Measurements from ENCODE around the gene SIRT6. TPM values are rescaled to one million over a fixed set of nuclear protein-coding genes. Genes with fewer than 3 reads are reported as not detected.

Gene SIRT6
- total and polyA plus RNA-seq, 10 of the 15 experiments (the other 5 are each of a cell fraction or from before 2014, with no cell fraction given): 1.3 to 49.6 (median 24.2) TPM

DNA sequence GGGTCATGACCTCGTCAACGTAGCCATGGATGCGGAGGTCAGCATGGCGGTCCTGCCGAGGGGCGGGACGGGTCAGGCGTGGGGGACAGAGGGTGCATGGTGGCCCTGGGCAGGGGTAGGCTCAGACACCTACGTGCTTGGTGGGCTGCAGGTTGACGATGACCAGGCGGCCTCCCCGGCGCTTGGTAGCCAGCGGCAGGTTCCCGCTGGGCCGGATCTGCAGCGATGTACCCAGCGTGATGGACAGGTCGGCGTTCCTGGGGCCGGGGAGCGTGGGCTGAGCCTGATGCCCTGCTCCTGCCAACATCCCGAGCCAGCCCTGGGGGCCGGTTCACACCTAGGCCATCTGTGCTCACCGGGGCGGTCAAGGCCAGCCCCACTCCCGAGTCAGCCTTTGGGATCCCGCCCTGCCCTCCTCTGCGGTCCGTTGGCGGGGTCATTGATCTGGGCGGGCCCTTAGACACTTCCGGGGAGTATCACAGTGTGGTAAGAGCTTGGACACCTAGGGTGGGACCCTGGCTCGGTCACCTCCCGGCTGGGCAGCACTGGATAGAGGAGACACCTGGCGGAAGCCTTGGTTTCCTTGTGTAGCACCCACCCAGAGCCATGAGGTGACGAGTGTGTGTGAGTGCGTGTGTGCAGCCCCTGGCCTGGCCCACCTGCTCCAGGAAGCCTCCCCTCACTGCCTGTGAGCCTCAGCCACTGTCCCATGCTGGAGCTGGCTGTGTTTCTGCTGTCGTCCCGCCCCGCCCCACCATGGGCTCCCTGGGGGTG is 7.3 kb downstream of the SIRT6 start:
- no peak overlapping the region for H3K4me3 ChIP-seq
- WGBS (ENCODE audit: insufficient coverage, insufficient replicate concordance, low lambda C conversion rate, missing lambda C conversion rate): 88% methylated on average over 38 of the region's 41 CpGs
- no peaks in the 10 kb centered on the region for H3K9me3 ChIP-seq (replicated peaks; ENCODE audit: control insufficient read depth, insufficient read depth, low read length)
- SMC1A ChIA-PET (ENCODE audit: uncharacterized antibody, unreplicated experiment): no interaction called here
- CTCF ChIA-PET: no interaction called here
- H3K79me2 ChIP-seq (ENCODE audit: control insufficient read depth, insufficient read depth, low read length): no peaks in the 10 kb centered on the region; the same call in 1 of the 2 replicates
- no peak overlapping the region for H2AFZ ChIP-seq (ENCODE audit: control insufficient read depth, low read depth, low read length)
- TF ChIP-seq POLR2A (IDR thresholded peaks at IDR 0.05; ENCODE audit: low read depth, low read length) (peak; percentile 14; the same call in 1 of the 2 replicates), CHD4 (IDR thresholded peaks at IDR 0.05) (no peak)
- in situ Hi-C loops (cut with MboI): no loop called here
- no peaks in the 10 kb centered on the region; the same call in 1 of the 2 replicates for H3K4me1 ChIP-seq (ENCODE audit: control insufficient read depth, insufficient read depth, low read length)
- no peaks in the 10 kb centered on the region for H4K20me1 ChIP-seq (ENCODE audit: control insufficient read depth, insufficient read depth)
- H3K4me2 ChIP-seq (ENCODE audit: control insufficient read depth, insufficient read depth): no peak overlapping the region
- H3K27ac ChIP-seq (ENCODE audit: control insufficient read depth, insufficient read depth): no peak overlapping the region
- DNase-seq (ENCODE audit: low read depth, low spot score): no peak
- peaks cover 0 to 4% of the 10 kb centered on the region in 2 experiments; a peak in 2 of 4 replicates for H3K36me3 ChIP-seq (ENCODE audit: control insufficient read depth in 2 of 2, insufficient read depth in 2 of 2, low read length in 1 of 2)
- RAD21 ChIA-PET (ENCODE audit: unreplicated experiment): no interaction called here
- FAIRE-seq: no peak
- no peak for ATAC-seq
- H3K9ac ChIP-seq (ENCODE audit: control insufficient read depth, insufficient read depth, low read length): no peak overlapping the region
- no TSS peak for BruUV-seq (replicated peaks)
- intact Hi-C loops (cut with micrococcal nuclease; ENCODE audit: unreplicated experiment): no loop called here
- H3K27me3 ChIP-seq (replicated peaks in 1 of 2; ENCODE audit: control insufficient read depth in 2 of 2, insufficient read depth in 2 of 2, low read length in 1 of 2): no peaks in the 10 kb centered on the region
- POLR2A ChIA-PET: no interaction called here

- H2AFZ ChIP-seq (ENCODE audit: control insufficient read depth, low read depth, low read length): no peak overlapping the region
- FAIRE-seq (no peak), ATAC-seq (no peak), DNase-seq (ENCODE audit: low read depth, low spot score) (no peak)
- TF ChIP-seq RUNX3 (IDR thresholded peaks at IDR 0.05; ENCODE audit: low read length) (no peak), ZSCAN29 (IDR thresholded peaks at IDR 0.05) (no peak), ETV6 (conservative IDR thresholded peaks at IDR 0.05 in 1 of 2, IDR thresholded peaks at IDR 0.05 in 1 of 2; ENCODE audit: borderline replicate concordance in 1 of 2, low read depth in 1 of 2) (no peak), BCL11A (IDR thresholded peaks at IDR 0.05; ENCODE audit: low read depth, low read length) (no peak), ASH2L (IDR thresholded peaks at IDR 0.05; ENCODE audit: borderline replicate concordance, low read depth) (no peak), SRF (IDR thresholded peaks at IDR 0.05; ENCODE audit: low read depth in 2 of 2, low read length in 2 of 2) (no peak), EZH2 (IDR thresholded peaks at IDR 0.05; ENCODE audit: borderline replicate concordance, control insufficient read depth, low read depth, low read length) (no peak), NBN (IDR thresholded peaks at IDR 0.05) (no peak)
- TF ChIP-seq, protein P1, sequence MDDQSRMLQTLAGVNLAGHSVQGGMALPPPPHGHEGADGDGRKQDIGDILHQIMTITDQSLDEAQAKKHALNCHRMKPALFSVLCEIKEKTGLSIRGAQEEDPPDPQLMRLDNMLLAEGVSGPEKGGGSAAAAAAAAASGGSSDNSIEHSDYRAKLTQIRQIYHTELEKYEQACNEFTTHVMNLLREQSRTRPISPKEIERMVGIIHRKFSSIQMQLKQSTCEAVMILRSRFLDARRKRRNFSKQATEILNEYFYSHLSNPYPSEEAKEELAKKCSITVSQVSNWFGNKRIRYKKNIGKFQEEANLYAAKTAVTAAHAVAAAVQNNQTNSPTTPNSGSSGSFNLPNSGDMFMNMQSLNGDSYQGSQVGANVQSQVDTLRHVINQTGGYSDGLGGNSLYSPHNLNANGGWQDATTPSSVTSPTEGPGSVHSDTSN (IDR thresholded peaks at IDR 0.05; ENCODE audit: insufficient replicate concordance, low read depth, low read length): no peak
- WGBS (ENCODE audit: insufficient coverage, insufficient replicate concordance, low lambda C conversion rate, missing lambda C conversion rate): 69% methylated on average over 14 of the region's 21 CpGs
- ChIA-PET CTCF (no interaction called here), POLR2A (no interaction called here), SMC1A (ENCODE audit: uncharacterized antibody, unreplicated experiment) (no interaction called here), RAD21 (ENCODE audit: unreplicated experiment) (no interaction called here)
- no peak overlapping the region for H3K9ac ChIP-seq (ENCODE audit: control insufficient read depth, insufficient read depth, low read length)
- no peak overlapping the region for H3K4me2 ChIP-seq (ENCODE audit: control insufficient read depth, insufficient read depth)
- H3K27me3 ChIP-seq (replicated peaks in 1 of 2; ENCODE audit: control insufficient read depth in 2 of 2, insufficient read depth in 2 of 2, low read length in 1 of 2): no peaks in the 10 kb centered on the region
- no peaks in the 10 kb centered on the region for H4K20me1 ChIP-seq (ENCODE audit: control insufficient read depth, insufficient read depth)
- H3K9me3 ChIP-seq (replicated peaks; ENCODE audit: control insufficient read depth, insufficient read depth, low read length): no peaks in the 10 kb centered on the region
- intact Hi-C loops (cut with micrococcal nuclease; ENCODE audit: unreplicated experiment) (no loop called here), in situ Hi-C loops (cut with MboI) (no loop called here)
- H3K4me3 ChIP-seq: no peak overlapping the region
- peaks cover 0 to 4% of the 10 kb centered on the region in 2 experiments; a peak in 2 of 4 replicates for H3K36me3 ChIP-seq (ENCODE audit: control insufficient read depth in 2 of 2, insufficient read depth in 2 of 2, low read length in 1 of 2)
- H3K27ac ChIP-seq (ENCODE audit: control insufficient read depth, insufficient read depth): no peak overlapping the region
- no TSS peak for BruUV-seq (replicated peaks)
- no peaks in the 10 kb centered on the region for H3K4me1 ChIP-seq (ENCODE audit: control insufficient read depth, insufficient read depth, low read length)
- H3K79me2 ChIP-seq (ENCODE audit: control insufficient read depth, insufficient read depth, low read length): no peaks in the 10 kb centered on the region; the same call in 1 of the 2 replicates
Measured at GRCh38 chr19:4174213-4174894, 8.0 kb downstream of the SIRT6 start.
